GM13977 (cell line): ENCODE measurements around the gene NFIA.

Source experiments
- DNase-seq: peaks from one replicate; pipeline ENCODE4 v3.0.0; 2012; ENCODE audit warnings: low spot score
- in situ Hi-C: fragments of 300-500 bp; cut with MboI; formaldehyde crosslinking; loops from one replicate; pipeline ENCODE4 v1.12.0; 2022; ENCODE audit warnings: low sequenced_read_pairs, low pct_unique_long_range_greater_than_20kb, mixed read lengths, inconsistent platforms; ENCODE audit not compliant: unreplicated experiment
- TF ChIP-seq, protein P1 (sequence below): IDR thresholded peaks from 2 replicates; pipeline ENCODE4 v1.5.1; 2012; ENCODE audit warnings: mild to moderate bottlenecking, control low read depth; ENCODE audit not compliant: insufficient read depth; ENCODE audit errors: extremely low read depth, missing control alignments

Gene NFIA

GRCh38 chr1:61085206-61085982, 3.0 kb downstream of the NFIA start:
- in situ Hi-C loops, result no loop called here
- no peak for DNase-seq

GRCh38 chr1:61085983-61086644, 3.8 kb downstream of the NFIA start:
- in situ Hi-C loops, result no loop called here
- TF ChIP-seq, protein P1, sequence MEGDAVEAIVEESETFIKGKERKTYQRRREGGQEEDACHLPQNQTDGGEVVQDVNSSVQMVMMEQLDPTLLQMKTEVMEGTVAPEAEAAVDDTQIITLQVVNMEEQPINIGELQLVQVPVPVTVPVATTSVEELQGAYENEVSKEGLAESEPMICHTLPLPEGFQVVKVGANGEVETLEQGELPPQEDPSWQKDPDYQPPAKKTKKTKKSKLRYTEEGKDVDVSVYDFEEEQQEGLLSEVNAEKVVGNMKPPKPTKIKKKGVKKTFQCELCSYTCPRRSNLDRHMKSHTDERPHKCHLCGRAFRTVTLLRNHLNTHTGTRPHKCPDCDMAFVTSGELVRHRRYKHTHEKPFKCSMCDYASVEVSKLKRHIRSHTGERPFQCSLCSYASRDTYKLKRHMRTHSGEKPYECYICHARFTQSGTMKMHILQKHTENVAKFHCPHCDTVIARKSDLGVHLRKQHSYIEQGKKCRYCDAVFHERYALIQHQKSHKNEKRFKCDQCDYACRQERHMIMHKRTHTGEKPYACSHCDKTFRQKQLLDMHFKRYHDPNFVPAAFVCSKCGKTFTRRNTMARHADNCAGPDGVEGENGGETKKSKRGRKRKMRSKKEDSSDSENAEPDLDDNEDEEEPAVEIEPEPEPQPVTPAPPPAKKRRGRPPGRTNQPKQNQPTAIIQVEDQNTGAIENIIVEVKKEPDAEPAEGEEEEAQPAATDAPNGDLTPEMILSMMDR, result no peak
- DNase-seq, result no peak

More at GRCh38 chr1:61085206-61085982, 3.0 kb downstream of the NFIA start:
- TF ChIP-seq, protein P1, result no peak

- in situ Hi-C loops, result no loop called here
- no peak for DNase-seq
- TF ChIP-seq, protein P1, result no peak
These were observed 5.2 kb downstream of the NFIA start for GRCh38 chr1:61087571-61087970.

DNA sequence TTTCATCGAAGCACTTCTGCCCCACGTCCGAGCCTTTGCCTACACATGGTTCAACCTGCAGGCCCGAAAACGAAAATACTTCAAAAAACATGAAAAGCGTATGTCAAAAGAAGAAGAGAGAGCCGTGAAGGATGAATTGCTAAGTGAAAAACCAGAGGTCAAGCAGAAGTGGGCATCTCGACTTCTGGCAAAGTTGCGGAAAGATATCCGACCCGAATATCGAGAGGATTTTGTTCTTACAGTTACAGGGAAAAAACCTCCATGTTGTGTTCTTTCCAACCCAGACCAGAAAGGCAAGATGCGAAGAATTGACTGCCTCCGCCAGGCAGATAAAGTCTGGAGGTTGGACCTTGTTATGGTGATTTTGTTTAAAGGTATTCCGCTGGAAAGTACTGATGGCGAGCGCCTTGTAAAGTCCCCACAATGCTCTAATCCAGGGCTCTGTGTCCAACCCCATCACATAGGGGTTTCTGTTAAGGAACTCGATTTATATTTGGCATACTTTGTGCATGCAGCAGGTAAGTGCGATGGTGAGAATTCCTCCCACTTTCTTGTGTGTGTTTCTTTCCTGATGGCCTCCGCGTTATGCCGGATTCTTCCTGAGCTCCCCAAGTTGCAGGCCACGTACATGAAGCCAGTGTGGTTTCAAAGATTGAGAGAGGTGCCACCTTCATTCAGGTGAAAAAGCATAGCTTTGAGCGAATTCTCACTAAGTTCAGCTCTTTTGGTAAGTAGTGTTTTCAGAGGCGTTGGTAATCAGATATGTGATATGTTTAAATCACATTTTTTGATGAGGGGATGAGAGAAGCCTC, 6.0 kb downstream of the NFIA start:
- TF ChIP-seq, protein P1, result no peak
- in situ Hi-C loops, result no loop called here

GRCh38 chr1:61089338-61089737, 7.0 kb downstream of the NFIA start:
- TF ChIP-seq, protein P1, result no peak
- in situ Hi-C loops, result no loop called here
- no peak for DNase-seq

More for the DNA sequence above, 6.0 kb downstream of the NFIA start:
- no peak for DNase-seq

DNA sequence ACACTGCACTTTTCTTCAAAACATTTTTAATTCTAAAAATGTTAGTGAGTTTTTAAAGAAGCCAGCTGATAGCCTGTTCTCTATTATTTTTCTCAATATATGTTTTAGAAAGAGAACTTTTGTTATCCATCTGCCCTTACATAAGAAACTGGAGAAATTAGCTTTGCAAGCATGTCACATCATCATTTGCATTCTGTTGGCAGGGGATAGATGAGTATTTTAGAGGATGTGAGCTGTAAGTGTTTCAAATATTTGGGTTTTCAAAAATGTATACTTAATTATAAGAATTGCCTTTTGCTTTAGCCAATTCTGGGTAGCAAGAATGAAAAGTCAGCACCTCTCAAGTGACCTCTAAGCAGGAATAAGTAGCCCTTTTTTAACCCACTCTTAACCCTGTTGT, 7.4 kb downstream of the NFIA start:
- no peak for DNase-seq
- TF ChIP-seq, protein P1, result no peak
- in situ Hi-C loops, result no loop called here
